Measurements from ENCODE around the gene ELAVL1.
"Not testable (repeated sequence)": the region's sequence is repeated elsewhere in the genome, so short reads cannot be mapped to it uniquely, and the experiment has no call there.

The ELAVL1 gene

DNA sequence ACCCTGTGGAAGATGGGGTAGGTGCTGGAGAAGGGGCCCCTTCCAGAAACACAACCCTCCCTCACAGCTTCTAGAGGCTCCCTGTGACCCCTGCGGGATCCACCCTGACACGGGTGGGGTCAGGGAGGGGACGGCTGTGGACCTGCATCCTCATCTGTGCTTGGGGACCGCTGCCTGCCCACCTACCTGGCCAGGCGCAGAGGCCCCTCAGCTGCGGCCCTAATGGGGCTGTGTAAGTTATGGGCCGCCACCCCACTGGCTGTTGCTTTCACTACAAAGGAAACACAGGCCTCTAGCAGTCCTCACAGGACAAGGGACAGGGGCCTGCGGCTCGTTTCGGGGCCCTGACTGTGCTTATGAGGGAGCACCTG is 72.5 kb downstream of the ELAVL1 start:
- DNase-seq = no peak

DNA sequence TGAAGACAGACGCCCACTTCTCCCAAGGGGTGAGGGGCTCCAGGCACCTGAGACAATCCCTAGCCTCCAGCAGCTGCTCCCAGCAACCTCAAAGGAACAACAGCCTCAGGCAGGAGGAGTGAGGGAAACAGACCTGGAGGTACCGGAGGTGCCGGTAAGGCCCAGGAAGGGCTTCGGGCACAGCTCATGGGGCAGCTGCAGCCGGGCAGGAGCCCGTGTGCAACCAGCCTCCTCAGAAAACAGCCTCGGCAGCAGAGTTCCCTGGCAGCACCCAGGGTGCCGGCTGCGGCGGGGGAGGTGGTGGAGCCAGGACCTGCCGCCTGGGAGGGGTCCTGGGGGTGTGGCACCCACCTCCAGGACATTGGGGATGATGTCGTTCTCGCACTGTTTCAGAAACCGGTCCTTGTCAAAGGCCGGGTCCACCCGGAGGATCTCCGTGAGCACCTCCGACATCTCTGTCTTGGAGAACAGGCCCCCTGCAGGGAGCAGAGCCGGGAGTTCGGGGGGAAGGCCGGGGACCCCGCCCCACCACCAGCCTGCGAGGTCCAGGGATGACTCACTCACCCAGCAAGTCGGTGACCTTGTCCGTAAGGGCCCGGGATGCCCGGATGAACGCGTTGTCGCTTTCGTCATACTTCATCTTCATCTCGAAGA is 73.0 kb downstream of the ELAVL1 start:
- DNase-seq = no peak

DNA sequence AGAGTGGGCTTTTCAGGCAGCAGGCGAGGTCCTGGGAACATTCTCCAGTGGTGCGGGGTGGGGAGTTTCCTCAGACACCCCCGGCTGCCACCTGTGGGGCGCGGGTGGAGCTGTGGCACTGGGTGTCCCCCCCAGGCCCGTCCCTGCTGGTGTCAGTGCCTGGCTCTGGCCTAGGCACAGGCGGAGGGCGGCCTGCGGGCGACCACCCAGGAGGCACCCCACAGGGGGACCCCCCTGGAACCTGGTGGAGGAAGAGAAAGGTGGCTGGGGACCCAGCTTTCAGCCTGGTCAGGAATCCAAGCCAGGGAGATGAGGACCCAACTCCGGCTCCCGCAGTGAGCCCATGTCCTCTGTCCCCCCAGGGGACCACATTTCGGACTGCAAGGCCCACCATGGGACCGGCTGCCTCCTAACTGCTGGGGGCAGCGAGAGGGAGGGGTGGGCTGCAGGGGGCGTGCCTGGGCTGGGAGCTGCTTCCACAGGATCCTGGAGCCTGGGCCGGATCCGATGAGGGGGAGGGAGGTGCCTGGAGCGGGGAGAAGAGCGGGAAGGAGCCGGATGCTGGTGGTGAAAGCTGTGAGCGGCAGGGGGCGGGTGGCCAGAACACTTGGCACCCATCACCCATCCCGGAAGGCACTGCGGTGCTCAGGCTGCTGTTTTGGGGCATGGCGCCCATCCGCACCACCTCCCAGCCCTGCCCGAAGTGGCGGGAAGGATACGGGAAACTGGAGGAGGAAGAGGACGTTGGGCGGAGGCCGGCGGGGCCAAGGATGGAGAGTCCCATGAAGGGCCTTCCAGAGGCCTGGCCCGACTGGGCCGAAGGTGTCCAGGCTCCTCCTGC is 74.0 kb downstream of the ELAVL1 start:
- no peak for DNase-seq

DNA sequence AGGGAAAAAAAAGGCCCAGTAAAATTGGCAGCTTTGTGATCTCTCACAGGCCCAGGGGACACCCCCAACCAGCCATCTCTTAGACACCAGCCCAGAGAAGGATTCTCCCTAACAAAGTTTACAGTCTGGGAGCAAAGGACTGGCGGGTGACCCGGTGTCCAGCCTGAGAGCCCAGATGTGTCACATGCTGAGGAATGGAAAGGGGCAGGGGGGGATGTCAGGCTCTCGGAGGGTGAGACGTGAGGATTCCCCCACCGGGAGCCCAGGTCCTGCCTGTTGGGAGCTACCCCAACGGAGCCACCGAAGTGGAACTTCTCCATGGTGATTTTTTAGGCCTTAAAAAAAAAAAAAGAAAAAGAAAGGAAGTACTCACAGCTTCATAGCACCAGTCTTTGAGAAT is 74.7 kb downstream of the ELAVL1 start:
- DNase-seq = no peak

DNA sequence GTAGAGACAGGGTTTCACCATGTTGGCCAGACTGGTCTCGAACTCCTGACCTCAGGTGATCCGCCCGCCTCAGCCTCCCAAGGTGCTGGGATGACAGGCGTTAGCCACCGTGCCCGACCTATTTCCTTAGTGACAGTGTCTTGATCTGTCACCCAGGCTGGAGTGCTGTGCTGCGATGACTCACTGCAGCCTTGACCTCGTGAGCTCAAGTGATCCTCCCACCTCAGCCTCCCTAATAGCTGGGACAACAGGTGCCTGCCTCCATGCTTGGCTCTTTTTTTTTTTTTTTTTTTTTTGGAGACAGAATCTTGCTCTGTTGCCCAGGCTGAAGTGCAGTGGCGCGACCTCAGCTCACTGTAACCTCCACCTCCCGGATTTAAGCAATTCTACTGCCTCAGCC is 75.4 kb downstream of the ELAVL1 start:
- not testable (repeated sequence) for DNase-seq

DNA sequence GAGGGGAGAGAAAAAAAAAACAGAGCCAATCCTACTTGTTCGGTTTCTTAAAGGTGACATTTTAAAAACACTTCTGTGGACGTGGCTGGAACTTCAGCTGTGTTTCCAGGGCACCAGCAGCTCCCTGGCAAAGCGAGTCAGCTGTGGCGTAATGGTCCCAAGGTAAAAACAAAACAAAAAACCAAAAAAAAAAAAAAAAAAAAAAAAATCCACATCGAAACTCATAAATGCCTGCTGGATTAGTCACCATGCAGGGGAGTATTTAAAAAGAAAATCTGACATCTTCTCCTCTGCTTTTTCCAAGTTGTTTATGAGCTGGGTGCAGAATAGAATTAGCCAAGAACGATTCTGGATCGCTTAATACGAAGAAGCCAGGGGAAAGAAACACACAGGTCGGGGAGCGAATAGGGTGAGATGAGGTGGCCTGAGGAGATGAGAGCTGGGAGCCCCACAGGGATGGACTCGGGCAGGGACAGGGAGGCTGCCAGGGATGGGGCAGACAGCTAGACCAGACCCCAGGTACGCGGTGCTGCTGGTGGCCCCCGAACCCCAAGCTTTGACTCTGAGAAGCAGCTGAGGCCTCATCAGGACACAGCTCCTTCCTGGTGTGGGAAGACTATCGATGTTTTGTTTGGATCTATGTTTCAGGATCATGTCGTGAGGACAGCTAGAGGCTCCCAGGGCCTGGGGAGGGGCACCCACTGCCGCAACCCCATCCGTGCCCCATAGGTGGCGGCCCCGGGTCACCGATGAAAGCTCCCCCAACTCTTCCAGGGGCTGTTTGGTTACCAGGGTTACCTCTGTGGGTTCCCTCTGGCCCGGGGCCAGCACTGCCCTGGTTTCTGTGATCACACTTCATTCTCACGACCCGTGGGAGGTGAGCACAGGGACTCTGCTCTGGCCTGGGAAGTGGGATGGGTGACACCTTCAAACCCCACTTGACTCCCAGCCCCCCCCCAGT is 76.4 kb downstream of the ELAVL1 start:
- peak; percentile 58 for DNase-seq

DNA sequence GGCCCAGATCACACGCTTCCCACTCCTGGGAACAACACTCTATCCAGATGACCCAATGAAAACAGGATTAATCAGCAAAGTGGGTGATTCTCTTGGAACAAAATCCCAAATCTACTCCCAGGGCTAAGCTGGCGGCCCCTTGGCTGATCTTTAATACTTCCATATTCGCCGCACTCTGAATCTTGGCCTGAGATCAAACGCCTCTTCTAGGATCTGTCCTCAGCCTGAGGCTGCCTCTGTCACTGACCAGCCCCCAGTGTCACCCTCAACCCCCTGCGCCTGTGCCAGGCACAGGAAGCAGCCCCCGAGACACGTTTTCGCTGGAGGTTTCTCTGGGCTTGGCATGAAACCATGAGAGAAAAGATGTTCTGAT is 77.1 kb downstream of the ELAVL1 start:
- no peak for DNase-seq

DNA sequence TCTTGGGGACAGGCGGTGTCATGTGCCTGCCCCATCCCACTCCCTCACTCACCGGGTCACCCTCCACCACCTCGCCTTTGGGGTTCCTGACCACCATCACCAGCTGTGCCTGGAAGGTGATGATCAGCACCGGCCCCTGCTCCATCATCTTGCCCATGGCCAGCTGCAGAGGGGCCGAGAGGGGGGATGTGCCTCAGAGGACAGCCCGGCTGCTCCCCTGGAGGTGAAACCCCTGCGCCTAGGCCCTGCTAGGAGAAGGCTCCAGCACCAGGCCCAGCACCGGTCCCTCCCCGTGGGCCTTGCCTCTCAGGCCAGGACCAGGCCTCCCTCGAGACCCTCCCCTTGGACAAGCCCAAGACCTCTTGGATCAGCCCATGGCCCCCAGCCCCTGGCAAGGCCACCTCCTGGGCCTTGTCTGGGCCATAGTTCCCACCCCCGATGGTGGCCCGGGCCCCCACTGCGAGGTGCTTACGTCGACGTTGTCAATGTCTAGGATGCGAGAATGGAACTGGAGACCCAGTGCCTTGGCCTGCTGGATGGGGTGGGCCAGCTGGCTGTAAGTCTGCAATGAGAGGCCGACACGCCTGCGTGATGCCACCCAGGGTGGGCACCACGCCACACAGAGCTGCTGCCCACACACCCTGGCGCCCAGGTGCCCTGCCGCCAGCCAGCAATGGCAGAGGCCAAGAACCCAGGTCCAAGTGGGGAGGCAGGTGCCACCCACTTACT is 77.7 kb downstream of the ELAVL1 start:
- no peak for DNase-seq

DNA sequence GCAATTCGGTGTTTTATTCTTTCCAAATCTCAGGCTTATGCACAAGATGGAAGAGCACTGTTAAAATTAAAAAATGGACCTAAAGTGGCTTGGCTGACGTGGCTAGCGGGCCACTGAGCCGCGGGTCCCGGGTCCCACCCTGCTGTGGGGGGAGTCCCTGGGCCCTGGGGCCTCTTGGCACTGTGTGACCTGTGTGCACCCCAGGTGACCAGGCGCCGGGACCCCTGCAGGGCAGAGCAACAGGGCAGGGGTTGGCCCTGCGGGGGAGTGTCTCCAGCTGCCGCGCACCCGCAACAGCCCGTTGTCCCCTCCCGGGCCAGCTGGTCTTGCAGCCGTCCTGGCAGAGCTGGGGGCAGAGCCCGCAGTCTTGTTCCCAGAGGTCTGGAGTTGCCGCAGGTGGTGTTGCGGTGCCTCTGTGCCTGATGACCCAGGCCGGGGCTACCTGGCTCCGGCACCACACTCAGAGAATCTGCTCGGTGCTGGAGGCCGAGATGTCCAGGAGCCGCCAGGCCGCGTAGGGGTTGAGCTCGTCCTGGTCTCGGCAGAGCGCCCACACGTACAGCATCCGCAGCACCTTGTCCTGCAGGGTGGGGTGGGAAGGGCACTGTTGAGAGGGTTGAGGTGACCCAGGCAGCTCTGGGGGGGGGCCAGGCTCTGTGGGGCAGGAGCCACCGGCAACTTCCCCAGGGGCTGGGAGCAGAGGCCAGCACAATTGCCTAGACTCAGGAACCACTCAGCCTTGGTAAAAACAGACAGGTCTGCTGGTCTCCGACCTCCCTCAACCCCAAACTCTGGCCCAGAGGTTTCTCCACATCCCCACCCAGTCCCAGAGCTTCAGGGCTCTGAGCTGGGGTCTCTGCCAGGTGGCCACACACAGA is 78.5 kb downstream of the ELAVL1 start:
- DNase-seq = no peak

DNA sequence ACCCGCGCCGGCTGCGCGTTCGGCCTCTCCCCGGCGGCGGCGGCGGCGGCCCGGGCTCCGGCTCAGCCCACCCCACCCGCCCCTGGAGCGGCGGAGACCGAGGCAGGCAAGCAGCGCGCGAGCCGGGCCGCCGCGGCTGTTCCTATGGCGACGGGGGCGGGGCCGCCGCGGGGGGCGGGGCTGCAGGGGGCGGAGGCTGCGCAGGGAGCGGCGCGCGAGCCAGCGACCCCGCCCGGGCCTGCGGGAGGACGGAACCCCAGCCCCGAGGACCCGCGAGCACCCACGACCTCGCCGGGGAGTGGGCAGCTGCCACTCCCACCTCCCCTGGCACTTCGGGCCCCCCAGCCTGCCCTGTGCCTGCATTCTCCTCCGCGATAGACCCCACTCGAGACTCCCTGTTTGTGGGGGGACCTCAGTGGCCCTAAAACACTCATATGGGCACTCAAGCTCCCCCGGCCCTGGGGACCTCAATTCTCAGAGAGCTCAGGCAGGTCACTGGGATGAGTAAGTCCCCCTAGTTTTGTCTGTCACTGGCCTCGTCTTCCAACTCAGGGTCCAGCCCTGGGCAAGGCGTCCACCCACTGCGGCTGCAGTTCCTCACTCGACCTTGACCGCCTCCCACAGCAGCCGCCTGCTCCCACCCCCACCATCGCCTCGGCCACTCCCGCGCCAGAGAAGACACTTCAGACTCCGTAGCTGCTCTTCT is 79.3 kb downstream of the ELAVL1 start, which contains the start of gene CTXN1:
Gene CTXN1, minus strand, starts transcription at position 115 of the 706 bp plus-strand sequence. CDS start 597 bp downstream, outside the sequence.
- DNase-seq = no peak

DNA sequence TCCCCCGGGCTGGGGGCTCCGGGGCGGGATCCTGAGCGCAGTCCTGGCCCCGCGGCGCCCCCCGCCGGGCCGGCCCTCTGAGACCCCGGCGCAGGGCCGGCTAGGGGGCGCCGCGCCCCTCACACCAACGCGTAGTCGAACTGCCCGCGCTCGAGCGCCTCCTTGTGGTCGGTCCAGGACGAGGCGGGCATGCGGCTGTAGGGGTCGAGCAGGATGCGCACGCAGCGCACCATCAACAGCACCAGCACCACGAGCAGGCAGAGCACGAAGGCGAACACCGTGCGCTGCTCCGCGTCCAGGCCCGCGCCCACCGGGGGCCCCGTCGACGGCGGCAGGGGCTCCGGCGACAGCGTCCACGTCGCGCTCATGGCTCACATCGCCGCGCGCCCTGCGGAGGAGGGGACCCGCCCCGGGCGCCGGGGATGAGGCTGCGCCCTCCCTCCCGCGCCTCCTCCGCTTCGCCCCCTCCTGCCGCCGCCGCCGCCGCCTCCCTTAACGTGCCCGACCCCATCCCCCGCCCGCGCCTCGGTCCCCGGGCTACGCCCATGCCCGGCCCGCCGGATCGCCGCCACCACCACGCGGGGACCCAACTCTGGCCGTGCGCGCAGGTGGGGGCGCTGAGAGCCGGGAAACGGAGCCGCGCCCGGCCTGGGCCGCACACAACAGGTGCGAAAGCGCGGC is 80.1 kb downstream of the ELAVL1 start:
- DNase-seq = peak; percentile 27

DNA sequence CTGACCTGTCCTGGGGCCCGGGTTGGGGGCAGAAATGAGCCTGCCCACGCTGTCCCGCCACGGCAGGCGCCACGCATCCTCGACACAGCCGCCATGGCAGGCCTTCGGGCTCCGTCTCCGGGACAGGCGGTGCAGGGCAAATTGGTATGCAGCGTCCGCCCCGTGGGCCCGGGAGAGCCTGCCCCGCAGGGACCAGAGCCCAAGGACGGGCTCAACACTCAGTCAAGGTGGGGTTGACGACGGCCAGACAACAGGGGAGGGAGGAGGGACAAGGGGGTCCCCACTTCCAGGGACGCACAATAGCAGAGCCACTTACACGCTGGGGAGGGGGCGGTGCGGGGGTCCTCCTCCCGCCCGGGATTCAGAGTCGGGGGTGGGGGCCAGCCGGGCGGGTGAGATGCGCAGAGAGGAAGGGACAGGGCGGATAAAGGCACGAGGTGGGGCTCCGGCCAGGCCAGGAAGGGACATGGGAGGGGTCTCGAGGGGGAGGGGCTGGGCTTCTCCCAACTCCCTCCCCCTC is 80.7 kb downstream of the ELAVL1 start:
- no peak for DNase-seq

DNA sequence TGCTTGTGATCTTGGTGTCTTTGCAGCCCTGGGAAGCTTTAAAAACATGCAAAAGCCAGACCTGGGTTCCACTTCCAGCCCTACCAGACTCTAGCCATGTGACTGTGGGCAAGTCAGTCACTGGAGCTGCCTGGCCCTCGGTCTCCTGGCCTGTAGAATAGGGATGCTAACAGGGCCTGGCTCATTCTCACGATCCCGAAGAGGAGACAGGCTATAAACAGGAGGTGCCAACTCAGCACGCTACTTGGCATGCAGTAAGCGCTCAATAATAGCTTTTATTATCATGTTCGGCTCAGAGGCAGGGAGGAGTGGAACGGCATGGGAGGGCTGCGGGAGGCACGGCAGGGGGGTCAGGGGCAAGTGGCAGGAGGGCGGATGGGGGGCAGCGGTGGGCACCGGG is 81.2 kb downstream of the ELAVL1 start:
- DNase-seq = no peak

DNA sequence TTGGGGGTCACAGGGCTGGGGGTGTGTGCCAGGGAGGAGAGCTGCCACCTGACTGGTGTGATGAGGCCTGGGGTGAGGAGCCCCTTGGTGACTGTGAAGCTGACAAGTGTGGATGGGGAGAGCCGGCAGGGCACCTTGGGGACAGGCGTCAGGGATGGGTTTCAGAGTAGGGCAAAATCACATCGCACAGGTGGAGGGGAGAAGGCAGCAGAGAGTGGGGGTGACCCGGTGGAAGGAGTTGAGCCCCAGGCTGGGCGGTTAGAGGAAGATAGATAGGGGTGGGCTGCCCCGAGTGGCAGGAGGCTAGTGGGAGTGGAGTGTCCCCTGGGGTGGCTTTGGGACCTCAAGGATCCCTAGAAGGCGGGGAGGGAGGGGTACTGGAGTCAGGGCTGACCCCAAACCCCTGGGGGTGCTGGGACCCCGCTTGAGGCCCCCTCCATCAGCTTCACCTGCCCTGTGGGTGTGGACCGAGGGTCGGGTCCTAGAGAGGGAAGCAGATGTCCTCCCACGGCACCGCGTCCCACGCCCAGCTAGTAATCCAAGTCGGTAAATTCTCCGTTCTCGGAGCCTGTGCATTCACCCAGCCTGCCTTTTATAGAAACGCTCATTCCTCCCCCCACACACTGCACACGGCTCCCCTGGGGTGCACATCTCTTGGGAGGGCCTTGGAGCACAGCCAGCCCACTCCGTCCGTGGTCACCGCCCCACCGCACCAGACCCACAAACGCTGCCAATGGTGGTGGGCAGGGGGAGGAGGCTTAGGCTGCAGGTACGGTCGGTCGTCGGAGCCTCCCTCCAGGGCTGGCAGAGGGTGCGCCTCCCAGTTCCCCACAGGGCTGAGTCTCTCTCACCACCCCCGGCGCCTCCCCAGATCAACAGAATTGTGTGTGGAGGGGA is 81.9 kb downstream of the ELAVL1 start:
- no peak for DNase-seq

DNA sequence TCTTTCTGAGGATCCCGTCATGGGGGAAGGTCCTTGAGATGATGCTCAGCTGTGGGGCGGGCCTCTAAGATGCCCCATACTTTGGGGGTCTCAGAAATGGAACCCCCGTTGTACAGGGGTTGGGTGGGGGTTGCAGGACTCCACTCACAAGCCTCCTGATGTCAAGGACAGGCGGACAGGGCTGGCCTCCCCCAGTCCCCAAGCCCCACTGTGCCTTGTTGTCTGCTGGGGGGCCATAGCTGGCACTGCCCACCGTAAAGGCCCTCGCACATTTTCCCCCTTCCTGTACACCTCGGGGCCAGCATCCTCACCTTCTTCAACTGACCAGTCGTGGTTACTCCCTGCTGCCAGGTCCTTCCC is 82.6 kb downstream of the ELAVL1 start:
- DNase-seq = no peak

DNA sequence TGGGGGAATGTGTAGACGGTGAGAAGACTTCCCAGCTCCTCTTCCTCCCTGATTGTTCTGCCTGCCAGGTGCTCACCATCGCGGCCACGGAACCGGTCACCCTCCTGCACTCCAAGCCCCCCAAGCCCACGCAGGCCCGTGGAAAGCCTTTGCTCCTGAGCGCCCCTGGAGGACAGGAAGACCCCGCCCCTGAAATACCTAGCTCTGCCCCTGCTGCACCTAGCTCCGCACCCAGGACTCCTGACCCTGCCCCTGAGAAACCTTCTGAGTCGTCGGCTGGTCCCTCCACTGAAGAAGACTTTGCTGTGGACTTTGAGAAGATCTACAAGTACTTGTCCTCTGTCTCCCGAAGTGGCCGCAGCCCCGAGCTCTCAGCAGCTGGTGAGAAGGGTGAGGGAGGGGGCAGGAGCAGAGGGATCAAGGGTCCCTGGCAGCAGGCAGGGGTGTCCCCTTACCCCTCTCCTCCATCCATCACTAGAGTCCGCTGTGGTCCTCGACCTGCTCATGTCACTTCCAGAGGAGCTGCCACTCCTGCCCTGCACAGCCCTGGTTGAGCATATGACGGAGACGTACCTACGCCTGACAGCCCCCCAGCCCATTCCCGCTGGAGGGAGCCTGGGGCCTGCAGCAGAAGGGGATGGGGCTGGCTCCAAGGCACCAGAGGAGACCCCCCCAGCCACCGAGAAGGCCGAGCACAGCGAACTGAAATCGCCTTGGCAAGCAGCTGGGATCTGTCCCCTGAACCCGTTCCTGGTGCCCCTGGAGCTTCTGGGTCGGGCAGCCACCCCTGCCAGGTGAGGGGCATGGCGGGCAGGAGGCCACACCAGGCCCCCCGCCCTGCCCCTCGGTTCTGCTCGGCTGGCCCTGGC is 83.2 kb downstream of the ELAVL1 start:
- no peak for DNase-seq

DNA sequence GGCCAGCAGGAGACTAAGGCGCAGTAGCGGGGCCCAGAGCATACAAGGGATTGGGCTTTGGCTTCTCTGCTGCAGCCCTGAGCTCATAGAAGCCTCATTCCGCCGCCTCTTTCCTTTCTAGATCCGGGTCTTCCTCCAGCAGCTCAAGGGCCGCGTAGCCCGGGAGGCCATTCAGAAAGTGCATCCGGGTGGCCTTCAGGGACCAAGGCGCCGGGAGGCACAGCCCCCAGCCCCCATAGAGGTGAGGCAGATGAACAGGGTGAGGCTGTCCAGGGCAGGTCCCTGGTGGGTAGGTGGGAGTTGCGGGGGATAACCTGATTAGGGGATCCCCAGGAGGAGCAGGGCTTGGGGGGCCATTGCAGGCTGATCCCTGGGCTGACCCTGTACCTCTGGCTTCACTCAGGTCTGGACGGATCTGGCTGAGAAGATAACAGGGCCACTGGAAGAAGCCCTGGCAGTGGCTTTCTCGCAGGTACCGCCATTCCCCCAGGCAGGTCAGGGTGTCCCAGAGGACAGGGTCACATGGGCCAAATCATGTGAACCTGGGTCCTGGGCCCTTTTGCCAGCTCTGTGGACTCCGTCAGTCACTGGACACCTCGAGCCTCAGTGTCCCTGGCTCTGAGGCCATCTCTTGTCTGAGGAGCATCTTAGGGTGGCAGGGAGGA is 84.0 kb downstream of the ELAVL1 start:
- no peak for DNase-seq
